WTC11 (cell line): ENCODE measurements around the gene RUNX2. TPM values are rescaled to one million over a fixed set of nuclear protein-coding genes. Genes with fewer than 3 reads are reported as not detected.
A peak's percentile ranks its signal among the peaks of the same experiment; 100 is the strongest.

Experiments
- ATAC-seq: fragments of 200-7000 bp; cut with Tn5 transposase; 2 replicates; pipeline ENCODE4 v1.10.0; 2021; ENCODE audit warnings: mild to moderate bottlenecking, moderate library complexity
- CTCF ChIA-PET: fragments of 300-600 bp; sonication (Branson Sonifier 250); formaldehyde crosslinking; loops from one replicate; lab custom pipeline; 2021; ENCODE audit warnings: antibody characterized with exemption; lab: Charles Lee
- POLR2A ChIA-PET: fragments of 350-600 bp; sonication (Branson Sonifier 250); formaldehyde crosslinking; loops from one replicate; lab custom pipeline; 2021; ENCODE audit warnings: antibody characterized with exemption; lab: Charles Lee
- DNase-seq: peaks from one replicate; pipeline ENCODE4 v3.0.0; 2021; ENCODE audit warnings: low spot score
- H3K27ac Mint-ChIP-seq: 2 replicates; pipeline ENCODE4 v1.8.0; 2021; ENCODE audit warnings: mixed read lengths
- H3K27me3 Mint-ChIP-seq: 2 replicates; pipeline ENCODE4 v1.8.0; 2021; ENCODE audit warnings: low read depth, mild to moderate bottlenecking, moderate library complexity, mixed read lengths
- H3K36me3 Mint-ChIP-seq: 2 replicates; pipeline ENCODE4 v1.8.0; 2021; ENCODE audit warnings: mixed read lengths
- H3K4me1 Mint-ChIP-seq: 2 replicates; pipeline ENCODE4 v1.8.0; 2022; ENCODE audit warnings: mixed read lengths
- H3K4me3 Mint-ChIP-seq: 2 replicates; pipeline ENCODE4 v1.8.0; 2021; ENCODE audit warnings: mild to moderate bottlenecking, moderate library complexity, mixed read lengths
- H3K9me3 Mint-ChIP-seq: 2 replicates; pipeline ENCODE4 v1.8.0; 2021; ENCODE audit warnings: mixed read lengths
- CREB1 ChIP-seq: sonication (generic); formaldehyde crosslinking; IDR thresholded peaks from 2 replicates; pipeline ENCODE4 v1.8.0; 2023; ENCODE audit warnings: mild to moderate bottlenecking, missing genetic modification reagents
- GABPB1 ChIP-seq: sonication (generic); formaldehyde crosslinking; IDR thresholded peaks from 2 replicates; pipeline ENCODE4 v1.8.1; 2023; ENCODE audit warnings: mild to moderate bottlenecking, missing genetic modification reagents
- GRHL2 ChIP-seq: fragments of 250-450 bp; sonication (Bioruptor Pico); IDR thresholded peaks from 2 replicates; pipeline ENCODE4 v1.8.0; 2022; ENCODE audit warnings: mild to moderate bottlenecking, moderate library complexity; ENCODE audit not compliant: insufficient replicate concordance, severe bottlenecking
- JUN ChIP-seq: sonication (generic); formaldehyde crosslinking; IDR thresholded peaks from 2 replicates; pipeline ENCODE4 v1.8.0; 2023; ENCODE audit warnings: mild to moderate bottlenecking, missing genetic modification reagents
- MYBL2 ChIP-seq: sonication (generic); formaldehyde crosslinking; IDR thresholded peaks from 2 replicates; pipeline ENCODE4 v1.8.1; 2023; ENCODE audit warnings: mild to moderate bottlenecking, moderate library complexity, missing genetic modification reagents
- NR2C2 ChIP-seq: sonication (generic); formaldehyde crosslinking; IDR thresholded peaks from 2 replicates; pipeline ENCODE4 v1.8.0; 2022; ENCODE audit warnings: mild to moderate bottlenecking, missing genetic modification reagents
- NR3C1 ChIP-seq: sonication (generic); formaldehyde crosslinking; conservative IDR thresholded peaks from 2 replicates; pipeline ENCODE4 v1.8.1; 2023; ENCODE audit warnings: low read depth, mild to moderate bottlenecking, missing genetic modification reagents
- RELA ChIP-seq: sonication (generic); formaldehyde crosslinking; IDR thresholded peaks from 2 replicates; pipeline ENCODE4 v1.8.1; 2022; ENCODE audit warnings: missing genetic modification reagents, mild to moderate bottlenecking, borderline replicate concordance
- SMAD3 ChIP-seq: sonication (generic); formaldehyde crosslinking; IDR thresholded peaks from 2 replicates; pipeline ENCODE4 v1.8.0; 2022; ENCODE audit warnings: missing genetic modification reagents, mild to moderate bottlenecking, borderline replicate concordance
- SMAD4 ChIP-seq: sonication (generic); formaldehyde crosslinking; IDR thresholded peaks from 2 replicates; pipeline ENCODE4 v1.8.0; 2022; ENCODE audit warnings: mild to moderate bottlenecking, missing genetic modification reagents
- TEAD1 ChIP-seq: sonication (generic); formaldehyde crosslinking; IDR thresholded peaks from 2 replicates; pipeline ENCODE4 v1.8.0; 2022; ENCODE audit warnings: mild to moderate bottlenecking, missing genetic modification reagents
- ZNF317 ChIP-seq: sonication (generic); formaldehyde crosslinking; IDR thresholded peaks from 2 replicates; pipeline ENCODE4 v1.8.1; 2023; ENCODE audit warnings: low read depth, mild to moderate bottlenecking, moderate library complexity, missing genetic modification reagents, borderline replicate concordance
- ZNF423 ChIP-seq: fragments of 250-450 bp; sonication (Bioruptor Pico); IDR thresholded peaks from 2 replicates; pipeline ENCODE4 v2.1.2; 2022; ENCODE audit warnings: mild to moderate bottlenecking, moderate library complexity
- total RNA-seq: library from RNA; stranded (reverse); gene quantifications from 3 replicates; pipeline ENCODE4 v1.2.3, GENCODE V29; 2021
- TF ChIP-seq, protein P1 (sequence below): sonication (generic); formaldehyde crosslinking; IDR thresholded peaks from 2 replicates; pipeline ENCODE4 v1.8.0; 2022; ENCODE audit warnings: mild to moderate bottlenecking, missing genetic modification reagents
- TF ChIP-seq, protein P2 (sequence below): sonication (generic); formaldehyde crosslinking; IDR thresholded peaks from 2 replicates; pipeline ENCODE4 v1.8.0; 2023; ENCODE audit warnings: missing genetic modification reagents, mild to moderate bottlenecking, borderline replicate concordance
- TF ChIP-seq, protein P3 (sequence below): sonication (generic); formaldehyde crosslinking; IDR thresholded peaks from 2 replicates; pipeline ENCODE4 v1.8.1; 2023; ENCODE audit warnings: mild to moderate bottlenecking, missing genetic modification reagents, borderline replicate concordance
- TF ChIP-seq, protein P4 (sequence below): fragments of 250-450 bp; sonication (Bioruptor Pico); IDR thresholded peaks from 2 replicates; pipeline ENCODE4 v1.9.0; 2021; ENCODE audit warnings: moderate library complexity, mild to moderate bottlenecking, inconsistent platforms, borderline replicate concordance
- TF ChIP-seq, protein P5 (sequence below): sonication (generic); formaldehyde crosslinking; IDR thresholded peaks from 2 replicates; pipeline ENCODE4 v1.8.0; 2023; ENCODE audit warnings: mild to moderate bottlenecking, missing genetic modification reagents

The RUNX2 gene
- total RNA-seq, 1 experiment from 2014 or later = 0.28 TPM

DNA sequence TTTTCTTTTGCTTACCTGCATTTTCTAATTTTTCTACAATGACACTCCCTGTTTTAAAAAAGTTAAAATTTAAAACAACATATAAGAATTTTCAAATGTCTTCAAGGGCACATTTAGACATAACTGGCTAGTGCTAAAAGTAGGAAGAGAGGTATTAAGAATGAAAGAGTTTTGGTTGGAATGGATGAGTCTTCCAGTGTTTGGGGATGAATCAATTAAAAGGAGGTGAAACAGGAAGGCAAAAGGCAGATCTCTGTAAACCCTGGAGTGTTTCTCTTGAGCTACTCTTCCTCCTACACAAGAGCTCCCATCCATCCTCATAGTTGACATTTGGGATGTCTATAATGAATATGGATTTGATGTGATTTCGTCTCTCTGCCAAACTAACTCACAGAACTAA, 288.1 kb downstream of the RUNX2 start:
- Mint-ChIP-seq H3K27ac (no peak overlapping the region), H3K4me1 (peaks cover 12% of the 10 kb centered on the region), H3K9me3 (peaks cover 5% of the 10 kb centered on the region; the same call in 1 of the 2 replicates), H3K4me3 (no peak overlapping the region), H3K36me3 (no peaks in the 10 kb centered on the region), H3K27me3 (no peaks in the 10 kb centered on the region)
- no peak for TF ChIP-seq SMAD4 (CRISPR knock-in tag)
- TF ChIP-seq, protein P1, sequence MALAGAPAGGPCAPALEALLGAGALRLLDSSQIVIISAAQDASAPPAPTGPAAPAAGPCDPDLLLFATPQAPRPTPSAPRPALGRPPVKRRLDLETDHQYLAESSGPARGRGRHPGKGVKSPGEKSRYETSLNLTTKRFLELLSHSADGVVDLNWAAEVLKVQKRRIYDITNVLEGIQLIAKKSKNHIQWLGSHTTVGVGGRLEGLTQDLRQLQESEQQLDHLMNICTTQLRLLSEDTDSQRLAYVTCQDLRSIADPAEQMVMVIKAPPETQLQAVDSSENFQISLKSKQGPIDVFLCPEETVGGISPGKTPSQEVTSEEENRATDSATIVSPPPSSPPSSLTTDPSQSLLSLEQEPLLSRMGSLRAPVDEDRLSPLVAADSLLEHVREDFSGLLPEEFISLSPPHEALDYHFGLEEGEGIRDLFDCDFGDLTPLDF (CRISPR knock-in tag) = no peak
- TF ChIP-seq ZNF317 (CRISPR knock-in tag) = no peak
- DNase-seq (no peak), ATAC-seq (no peak)
- ChIA-PET POLR2A (no interaction called here), CTCF (interaction anchor here (1.0 to 1.4 kb wide), 2 partner anchors 115 to 986 kb away, joined by 3 to 4 read pairs; no protein-coding TSS in a partner anchor)

DNA sequence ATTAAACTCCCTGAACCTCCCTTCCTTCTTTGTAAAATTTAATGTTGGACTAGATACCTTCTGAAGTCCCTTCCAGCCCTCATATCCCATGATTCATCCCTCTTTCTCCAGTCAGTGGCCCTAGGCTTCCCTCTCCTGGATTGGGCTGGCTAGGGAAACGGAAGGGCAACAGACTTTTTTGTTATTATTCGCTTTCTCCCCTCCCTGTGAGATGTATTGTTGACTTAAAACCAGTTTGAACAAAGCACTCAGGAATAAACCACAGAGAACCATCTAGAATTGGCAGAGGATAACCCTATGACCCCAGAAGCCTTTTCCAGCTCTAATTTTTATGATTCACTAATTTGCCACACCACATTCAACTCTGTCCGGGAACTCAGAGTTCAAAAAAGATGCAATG, 289.3 kb downstream of the RUNX2 start:
- Mint-ChIP-seq H3K27me3 (no peaks in the 10 kb centered on the region), H3K4me3 (no peak overlapping the region), H3K9me3 (peaks cover 5% of the 10 kb centered on the region; the same call in 1 of the 2 replicates), H3K4me1 (peaks cover 12% of the 10 kb centered on the region), H3K27ac (no peak overlapping the region), H3K36me3 (no peaks in the 10 kb centered on the region)
- ATAC-seq (peak; percentile 36; the same call in 1 of the 2 replicates), DNase-seq (no peak)
- TF ChIP-seq NR2C2 (CRISPR knock-in tag) = no peak
- TF ChIP-seq, protein P2, sequence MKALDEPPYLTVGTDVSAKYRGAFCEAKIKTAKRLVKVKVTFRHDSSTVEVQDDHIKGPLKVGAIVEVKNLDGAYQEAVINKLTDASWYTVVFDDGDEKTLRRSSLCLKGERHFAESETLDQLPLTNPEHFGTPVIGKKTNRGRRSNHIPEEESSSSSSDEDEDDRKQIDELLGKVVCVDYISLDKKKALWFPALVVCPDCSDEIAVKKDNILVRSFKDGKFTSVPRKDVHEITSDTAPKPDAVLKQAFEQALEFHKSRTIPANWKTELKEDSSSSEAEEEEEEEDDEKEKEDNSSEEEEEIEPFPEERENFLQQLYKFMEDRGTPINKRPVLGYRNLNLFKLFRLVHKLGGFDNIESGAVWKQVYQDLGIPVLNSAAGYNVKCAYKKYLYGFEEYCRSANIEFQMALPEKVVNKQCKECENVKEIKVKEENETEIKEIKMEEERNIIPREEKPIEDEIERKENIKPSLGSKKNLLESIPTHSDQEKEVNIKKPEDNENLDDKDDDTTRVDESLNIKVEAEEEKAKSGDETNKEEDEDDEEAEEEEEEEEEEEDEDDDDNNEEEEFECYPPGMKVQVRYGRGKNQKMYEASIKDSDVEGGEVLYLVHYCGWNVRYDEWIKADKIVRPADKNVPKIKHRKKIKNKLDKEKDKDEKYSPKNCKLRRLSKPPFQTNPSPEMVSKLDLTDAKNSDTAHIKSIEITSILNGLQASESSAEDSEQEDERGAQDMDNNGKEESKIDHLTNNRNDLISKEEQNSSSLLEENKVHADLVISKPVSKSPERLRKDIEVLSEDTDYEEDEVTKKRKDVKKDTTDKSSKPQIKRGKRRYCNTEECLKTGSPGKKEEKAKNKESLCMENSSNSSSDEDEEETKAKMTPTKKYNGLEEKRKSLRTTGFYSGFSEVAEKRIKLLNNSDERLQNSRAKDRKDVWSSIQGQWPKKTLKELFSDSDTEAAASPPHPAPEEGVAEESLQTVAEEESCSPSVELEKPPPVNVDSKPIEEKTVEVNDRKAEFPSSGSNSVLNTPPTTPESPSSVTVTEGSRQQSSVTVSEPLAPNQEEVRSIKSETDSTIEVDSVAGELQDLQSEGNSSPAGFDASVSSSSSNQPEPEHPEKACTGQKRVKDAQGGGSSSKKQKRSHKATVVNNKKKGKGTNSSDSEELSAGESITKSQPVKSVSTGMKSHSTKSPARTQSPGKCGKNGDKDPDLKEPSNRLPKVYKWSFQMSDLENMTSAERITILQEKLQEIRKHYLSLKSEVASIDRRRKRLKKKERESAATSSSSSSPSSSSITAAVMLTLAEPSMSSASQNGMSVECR (CRISPR knock-in tag) = no peak
- TF ChIP-seq GABPB1 (CRISPR knock-in tag) = no peak
- no peak for TF ChIP-seq MYBL2
- no peak for TF ChIP-seq GRHL2 (CRISPR knock-in tag)
- no peak for TF ChIP-seq SMAD3 (CRISPR knock-in tag)
- TF ChIP-seq ZNF423 (CRISPR knock-in tag) = no peak
- TF ChIP-seq TEAD1 = no peak
- TF ChIP-seq, protein P3, sequence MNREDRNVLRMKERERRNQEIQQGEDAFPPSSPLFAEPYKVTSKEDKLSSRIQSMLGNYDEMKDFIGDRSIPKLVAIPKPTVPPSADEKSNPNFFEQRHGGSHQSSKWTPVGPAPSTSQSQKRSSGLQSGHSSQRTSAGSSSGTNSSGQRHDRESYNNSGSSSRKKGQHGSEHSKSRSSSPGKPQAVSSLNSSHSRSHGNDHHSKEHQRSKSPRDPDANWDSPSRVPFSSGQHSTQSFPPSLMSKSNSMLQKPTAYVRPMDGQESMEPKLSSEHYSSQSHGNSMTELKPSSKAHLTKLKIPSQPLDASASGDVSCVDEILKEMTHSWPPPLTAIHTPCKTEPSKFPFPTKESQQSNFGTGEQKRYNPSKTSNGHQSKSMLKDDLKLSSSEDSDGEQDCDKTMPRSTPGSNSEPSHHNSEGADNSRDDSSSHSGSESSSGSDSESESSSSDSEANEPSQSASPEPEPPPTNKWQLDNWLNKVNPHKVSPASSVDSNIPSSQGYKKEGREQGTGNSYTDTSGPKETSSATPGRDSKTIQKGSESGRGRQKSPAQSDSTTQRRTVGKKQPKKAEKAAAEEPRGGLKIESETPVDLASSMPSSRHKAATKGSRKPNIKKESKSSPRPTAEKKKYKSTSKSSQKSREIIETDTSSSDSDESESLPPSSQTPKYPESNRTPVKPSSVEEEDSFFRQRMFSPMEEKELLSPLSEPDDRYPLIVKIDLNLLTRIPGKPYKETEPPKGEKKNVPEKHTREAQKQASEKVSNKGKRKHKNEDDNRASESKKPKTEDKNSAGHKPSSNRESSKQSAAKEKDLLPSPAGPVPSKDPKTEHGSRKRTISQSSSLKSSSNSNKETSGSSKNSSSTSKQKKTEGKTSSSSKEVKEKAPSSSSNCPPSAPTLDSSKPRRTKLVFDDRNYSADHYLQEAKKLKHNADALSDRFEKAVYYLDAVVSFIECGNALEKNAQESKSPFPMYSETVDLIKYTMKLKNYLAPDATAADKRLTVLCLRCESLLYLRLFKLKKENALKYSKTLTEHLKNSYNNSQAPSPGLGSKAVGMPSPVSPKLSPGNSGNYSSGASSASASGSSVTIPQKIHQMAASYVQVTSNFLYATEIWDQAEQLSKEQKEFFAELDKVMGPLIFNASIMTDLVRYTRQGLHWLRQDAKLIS = no peak
- TF ChIP-seq NR3C1 (CRISPR knock-in tag) = no peak
- TF ChIP-seq, protein P4, sequence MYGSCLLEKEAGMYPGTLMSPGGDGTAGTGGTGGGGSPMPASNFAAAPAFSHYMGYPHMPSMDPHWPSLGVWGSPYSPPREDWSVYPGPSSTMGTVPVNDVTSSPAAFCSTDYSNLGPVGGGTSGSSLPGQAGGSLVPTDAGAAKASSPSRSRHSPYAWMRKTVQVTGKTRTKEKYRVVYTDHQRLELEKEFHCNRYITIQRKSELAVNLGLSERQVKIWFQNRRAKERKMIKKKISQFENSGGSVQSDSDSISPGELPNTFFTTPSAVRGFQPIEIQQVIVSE (CRISPR knock-in tag) = no peak
- no peak for TF ChIP-seq RELA (CRISPR knock-in tag)
- TF ChIP-seq JUN = no peak
- TF ChIP-seq CREB1 (CRISPR knock-in tag) = no peak
- TF ChIP-seq, protein P5, sequence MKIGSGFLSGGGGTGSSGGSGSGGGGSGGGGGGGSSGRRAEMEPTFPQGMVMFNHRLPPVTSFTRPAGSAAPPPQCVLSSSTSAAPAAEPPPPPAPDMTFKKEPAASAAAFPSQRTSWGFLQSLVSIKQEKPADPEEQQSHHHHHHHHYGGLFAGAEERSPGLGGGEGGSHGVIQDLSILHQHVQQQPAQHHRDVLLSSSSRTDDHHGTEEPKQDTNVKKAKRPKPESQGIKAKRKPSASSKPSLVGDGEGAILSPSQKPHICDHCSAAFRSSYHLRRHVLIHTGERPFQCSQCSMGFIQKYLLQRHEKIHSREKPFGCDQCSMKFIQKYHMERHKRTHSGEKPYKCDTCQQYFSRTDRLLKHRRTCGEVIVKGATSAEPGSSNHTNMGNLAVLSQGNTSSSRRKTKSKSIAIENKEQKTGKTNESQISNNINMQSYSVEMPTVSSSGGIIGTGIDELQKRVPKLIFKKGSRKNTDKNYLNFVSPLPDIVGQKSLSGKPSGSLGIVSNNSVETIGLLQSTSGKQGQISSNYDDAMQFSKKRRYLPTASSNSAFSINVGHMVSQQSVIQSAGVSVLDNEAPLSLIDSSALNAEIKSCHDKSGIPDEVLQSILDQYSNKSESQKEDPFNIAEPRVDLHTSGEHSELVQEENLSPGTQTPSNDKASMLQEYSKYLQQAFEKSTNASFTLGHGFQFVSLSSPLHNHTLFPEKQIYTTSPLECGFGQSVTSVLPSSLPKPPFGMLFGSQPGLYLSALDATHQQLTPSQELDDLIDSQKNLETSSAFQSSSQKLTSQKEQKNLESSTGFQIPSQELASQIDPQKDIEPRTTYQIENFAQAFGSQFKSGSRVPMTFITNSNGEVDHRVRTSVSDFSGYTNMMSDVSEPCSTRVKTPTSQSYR (CRISPR knock-in tag) = no peak
- CTCF ChIA-PET = interaction anchor here (1.4 kb wide), 1 partner anchor 117 kb away, joined by 4 read pairs; no protein-coding TSS in a partner anchor
- POLR2A ChIA-PET = interaction anchor here (0.7 kb wide), 1 partner anchor 254 kb away, joined by 3 read pairs; no protein-coding TSS in a partner anchor
